Esophagus mucosa (tissue), 1 donor: ENCODE data around the gene GNAI1. TPM values are rescaled to one million over a fixed set of nuclear protein-coding genes. Genes with fewer than 3 reads are reported as not detected.
A peak's percentile ranks its signal among the peaks of the same experiment; 100 is the strongest.
"Not testable (repeated sequence)": the region's sequence is repeated elsewhere in the genome, so short reads cannot be mapped to it uniquely, and the experiment has no call there.

Experiments used
- ATAC-seq: fragments of 200-7000 bp; cut with Tn5 transposase; one replicate; pipeline ENCODE4 v1.9.1; 2020
- total RNA-seq: library from RNA; stranded (reverse); gene quantifications from one replicate; pipeline ENCODE4 v1.2.4, GENCODE V29; 2023
- donor health status: DM: yes; HTN: yes; CAD: no.

GNAI1 gene
- total RNA-seq, 1 donor from 2014 or later = 31.5 TPM

GRCh38 chr7:80133361-80134114 is 1.1 kb upstream of the GNAI1 start:
- ATAC-seq = peak; percentile 62

- ATAC-seq = no peak
Observed at GRCh38 chr7:80134115-80134535, 506 bp upstream of the GNAI1 start.

- peak; percentile 10 for ATAC-seq
Observed at GRCh38 chr7:80135309-80136104, 876 bp downstream of the GNAI1 start.

DNA sequence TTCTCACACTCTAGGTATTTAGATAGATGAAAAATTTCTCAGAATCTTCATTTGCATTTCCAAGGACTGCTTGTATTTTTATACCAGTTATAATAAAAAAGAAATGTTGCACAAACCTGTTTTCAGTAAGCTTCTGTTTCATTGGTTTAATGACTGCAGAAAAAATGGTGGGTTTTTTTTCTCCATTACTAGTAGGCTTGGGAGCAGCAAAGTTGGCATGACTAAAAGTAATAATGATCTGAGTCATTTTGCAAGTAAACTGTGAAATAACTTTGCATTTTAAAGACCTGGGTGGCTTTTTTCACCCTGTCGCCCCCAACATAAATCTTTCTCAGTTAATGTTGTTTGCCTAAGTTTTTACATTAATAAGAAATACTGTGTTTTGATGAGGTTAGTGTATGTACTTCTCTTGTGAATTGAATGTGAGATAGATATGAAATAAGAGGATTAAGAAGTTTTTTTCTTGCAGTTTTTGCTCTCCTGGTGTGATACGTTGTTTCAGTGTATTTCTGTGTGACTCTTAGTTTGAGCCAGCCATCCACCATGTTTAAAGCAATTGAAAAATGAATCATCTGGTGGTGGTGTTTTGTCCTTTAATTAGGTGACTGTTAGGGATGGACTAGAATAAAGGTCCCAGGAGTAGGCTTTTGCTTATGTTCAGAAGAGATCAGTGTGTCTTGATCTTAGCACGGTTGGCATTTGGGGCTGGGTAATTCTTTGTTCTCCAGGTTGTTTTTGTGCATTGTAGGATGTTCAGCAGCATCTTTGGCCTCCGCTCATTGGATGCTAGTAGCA is 1.8 kb downstream of the GNAI1 start:
- ATAC-seq = no peak

GRCh38 chr7:80137410-80137809 is 2.8 kb downstream of the GNAI1 start:
- ATAC-seq = no peak

DNA sequence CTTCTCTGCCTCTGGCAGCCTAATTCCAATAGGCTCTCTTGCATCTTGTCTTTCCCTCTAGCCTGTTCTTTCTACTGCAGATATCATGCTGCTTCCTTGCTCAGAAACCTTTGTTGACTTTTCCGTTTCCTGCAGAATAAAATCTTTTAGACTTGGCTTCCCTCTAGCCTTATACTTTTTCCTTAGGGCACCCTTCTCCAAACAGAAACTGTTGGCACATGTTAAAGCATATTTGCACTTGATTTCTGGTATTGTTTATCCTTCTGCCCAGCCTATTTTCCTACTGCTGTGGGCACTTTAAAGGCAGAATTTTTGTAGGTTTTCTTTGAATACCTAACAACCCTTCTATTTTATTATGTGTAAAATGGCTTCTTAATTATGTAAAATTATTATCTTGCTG is 4.6 kb downstream of the GNAI1 start:
- ATAC-seq = no peak

GRCh38 chr7:80140388-80140787 is 5.8 kb downstream of the GNAI1 start:
- peak; percentile 92 for ATAC-seq

- ATAC-seq = peak; percentile 30
Observed at GRCh38 chr7:80141376-80141775, 6.7 kb downstream of the GNAI1 start.

DNA sequence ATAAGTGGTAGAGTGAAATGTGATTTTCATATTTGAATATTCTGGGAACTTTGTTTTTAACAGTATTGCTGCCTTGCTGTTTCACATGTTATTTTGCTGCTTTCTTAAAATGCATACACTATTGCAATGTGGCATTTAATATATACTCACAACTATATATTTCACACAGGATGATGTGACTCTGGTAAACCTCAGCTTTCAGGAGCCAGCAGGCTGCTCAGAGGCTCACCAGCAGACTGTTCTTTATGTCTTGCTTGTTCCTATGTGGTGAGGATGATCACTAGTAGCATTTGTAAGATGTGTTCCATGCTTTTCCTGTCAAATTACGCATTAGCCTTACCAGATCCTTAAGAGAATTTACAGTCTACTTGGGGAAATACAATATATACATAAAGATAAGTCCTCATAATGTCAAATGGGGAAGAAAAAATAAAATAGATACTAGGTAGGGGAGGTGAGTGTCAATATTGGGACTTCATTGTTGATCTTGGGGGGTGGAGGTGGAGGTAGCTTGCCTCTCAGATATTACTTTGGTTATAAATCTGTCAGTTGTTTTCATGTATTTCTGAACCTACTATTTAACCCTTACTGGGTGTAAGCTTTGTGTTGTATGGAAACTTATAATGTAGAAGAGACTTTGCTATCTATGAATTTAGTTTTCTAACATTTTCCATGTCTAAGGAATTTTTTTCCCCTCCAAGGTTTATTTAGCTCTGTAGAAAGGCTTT is 8.4 kb downstream of the GNAI1 start:
- no peak for ATAC-seq

- ATAC-seq = no peak
Observed at GRCh38 chr7:80145780-80146422, 11.3 kb downstream of the GNAI1 start.

DNA sequence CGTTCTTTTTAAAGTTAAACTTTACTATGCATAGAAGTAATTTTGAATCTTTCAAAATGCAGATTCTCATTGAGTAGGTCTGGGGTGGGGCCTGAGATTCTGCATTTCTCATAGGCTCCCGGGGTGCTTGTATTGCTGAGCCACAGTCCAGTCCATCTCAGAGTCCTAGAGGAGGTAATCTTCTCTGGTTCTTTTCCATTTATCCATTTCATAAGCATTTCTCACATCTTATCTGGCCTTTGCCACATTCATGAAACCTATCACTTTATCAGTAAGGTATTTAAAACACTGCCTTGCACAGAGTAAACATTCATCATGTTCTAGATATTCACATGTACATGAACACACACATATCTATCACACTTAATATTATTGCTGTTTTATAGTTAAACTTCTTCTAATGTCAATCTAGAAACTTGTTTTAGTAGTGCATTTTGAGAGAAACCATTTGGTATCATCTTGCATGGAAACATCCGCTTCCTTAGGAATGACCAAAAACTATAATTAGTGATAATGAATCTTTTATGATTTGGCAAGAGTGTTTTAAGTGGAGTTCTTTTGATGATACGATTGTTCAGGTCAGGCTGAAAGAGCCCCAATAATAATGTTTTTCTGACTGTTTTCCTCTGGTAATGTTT is 12.0 kb downstream of the GNAI1 start:
- ATAC-seq = no peak

DNA sequence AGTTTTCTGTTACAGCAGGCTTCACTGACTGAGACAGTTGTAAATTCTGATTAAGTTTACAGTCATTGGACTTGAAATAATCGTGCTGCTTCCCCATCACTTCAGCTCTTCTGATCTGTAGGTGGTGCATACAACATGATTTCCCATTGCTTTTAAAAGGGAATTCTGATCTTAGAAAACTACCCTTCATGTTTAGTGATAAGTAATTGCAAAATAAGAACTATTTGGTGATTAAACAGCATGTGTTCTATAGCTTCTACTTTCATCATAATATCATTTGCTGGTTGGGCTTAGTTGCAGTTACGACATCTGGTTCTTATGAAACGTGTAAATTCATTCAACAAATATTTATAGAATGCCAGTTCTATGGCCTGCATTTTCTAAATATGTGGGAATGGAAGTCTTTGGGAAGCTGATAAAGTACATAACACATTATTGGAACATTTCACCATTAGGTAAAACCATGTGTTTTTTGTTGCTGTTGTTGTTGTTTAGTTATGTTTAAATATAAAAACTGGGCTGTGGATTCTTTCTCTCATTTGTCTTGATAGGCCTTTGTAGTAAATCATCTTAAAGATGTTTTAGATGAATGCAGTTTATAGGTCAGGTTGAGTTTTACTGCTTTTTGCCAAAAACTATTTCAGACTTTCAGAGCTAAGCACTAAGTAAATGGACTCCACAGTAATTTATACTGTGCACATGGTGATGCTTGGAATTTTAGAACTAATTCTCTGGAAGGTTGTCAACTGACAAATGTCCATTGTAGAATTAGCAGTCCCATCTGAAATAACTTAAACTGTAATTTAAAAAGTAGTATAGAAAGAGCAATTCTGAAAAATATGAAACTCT is 13.1 kb downstream of the GNAI1 start:
- ATAC-seq = no peak

DNA sequence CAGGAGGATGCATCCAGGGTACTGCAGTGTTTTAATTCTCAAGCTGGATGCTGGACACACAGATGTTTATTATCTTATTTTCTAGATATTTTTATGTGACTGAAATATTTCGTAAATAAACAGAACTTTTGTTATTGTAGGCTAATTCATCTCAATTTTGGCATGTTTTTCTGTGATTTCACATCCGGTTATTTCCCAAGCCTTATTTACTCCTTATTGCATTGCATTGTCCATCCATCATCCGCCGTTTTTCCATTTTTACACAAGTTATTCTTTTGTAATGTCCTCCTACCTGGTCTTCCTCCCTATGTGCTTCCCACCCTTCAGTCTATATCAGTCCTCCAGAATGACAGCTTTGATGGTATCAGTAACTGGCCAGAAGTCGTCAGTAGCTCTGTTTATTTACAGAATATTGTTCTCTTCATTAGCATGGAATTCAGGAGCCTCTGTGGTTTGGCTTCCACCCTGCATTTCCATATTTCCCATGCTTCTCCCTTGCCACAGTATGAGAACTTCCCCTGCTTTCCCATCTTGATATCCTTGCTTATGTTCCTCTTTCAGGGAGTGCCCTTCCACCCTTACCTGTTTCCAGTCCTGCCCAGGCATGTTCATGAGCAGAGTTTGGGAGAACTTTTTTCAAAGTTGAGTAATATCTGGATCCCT is 16.1 kb downstream of the GNAI1 start:
- peak; percentile 88 for ATAC-seq

GRCh38 chr7:80151274-80151665 is 16.6 kb downstream of the GNAI1 start:
- ATAC-seq = peak; percentile 22

DNA sequence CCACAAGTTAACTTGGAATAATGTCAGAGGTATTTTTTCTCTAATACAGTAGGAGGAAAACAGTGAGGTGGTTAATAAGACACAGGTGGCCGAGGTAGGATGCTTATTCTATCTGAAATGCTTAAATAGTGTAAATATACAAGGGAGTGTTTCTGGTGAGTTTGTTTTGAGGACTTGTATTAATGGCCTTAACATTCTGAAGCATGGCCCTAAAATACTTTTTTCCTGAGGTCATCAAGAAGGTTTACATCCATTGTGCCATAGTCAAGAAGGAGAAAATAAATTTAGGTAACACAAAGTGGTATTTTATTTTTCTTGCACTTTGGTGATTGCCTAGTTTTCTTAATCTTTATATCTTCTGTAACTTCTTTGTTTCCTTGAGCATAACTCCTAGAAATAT is 18.8 kb downstream of the GNAI1 start:
- no peak for ATAC-seq

DNA sequence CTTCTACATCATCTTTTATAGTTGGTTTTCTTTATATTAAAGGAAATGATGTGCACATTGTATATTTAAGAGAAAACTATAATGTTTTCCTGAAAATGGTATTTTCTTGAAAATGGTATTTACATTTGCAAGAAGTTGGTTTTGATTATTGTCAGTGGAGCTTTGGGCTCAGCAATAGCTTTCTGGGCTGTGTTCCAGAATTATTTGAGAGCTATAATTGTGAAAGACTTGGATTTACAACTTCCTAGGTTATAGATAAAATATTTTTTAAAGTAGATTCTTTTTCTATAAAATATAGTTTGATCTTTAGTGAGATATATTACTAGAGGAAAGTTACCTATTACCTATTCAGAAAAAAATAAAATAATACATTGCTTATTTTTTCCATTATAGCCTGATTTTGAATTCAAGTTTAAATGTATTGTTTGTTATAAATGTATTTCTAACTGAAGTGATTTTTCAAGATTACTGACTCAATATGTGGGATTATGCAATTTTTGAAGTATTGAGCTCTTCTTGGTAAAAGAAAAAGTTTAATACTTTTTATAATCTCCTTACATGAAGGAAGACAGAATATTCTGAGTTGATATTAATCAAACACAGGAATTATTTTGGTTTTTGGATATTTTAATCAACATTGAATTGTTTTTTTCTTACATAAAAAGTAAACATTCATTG is 20.2 kb downstream of the GNAI1 start:
- no peak for ATAC-seq

DNA sequence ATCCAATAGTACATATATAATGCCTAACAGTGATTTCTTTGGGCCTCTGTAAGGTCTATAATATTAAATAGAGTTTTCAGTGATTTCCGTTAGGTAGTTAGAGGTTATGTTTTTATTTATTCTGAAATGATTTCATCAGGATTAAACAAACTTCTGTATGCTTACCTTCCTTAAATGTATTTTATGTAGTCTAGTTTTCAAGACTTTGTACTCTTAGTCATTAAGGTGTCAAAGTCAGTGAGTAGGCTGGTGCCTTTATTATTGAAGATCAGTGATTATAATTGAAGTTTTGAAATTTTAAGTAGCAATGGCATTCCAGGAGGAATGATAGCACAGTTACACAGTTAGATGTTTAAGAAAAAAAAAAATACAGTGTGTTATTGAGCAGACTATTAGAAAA is 20.7 kb downstream of the GNAI1 start:
- ATAC-seq = no peak

DNA sequence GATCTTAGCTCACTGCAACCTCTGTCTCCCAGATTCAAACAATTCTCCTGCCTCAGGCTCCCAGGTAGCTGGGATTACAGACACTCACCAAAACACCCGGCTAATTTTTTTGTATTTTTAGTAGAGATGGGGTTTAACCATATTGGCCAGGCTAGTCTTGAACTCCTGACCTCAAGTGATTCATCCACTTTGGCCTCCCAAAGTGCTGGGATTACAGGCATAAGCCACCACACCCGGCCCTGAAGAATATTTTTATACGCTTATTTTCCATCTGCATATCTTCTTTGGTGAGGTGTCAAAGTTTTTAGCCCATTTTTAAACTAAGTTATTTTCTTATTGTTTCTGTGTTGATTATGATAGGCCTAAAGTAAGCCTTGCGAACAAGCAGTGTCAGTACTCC is 23.1 kb downstream of the GNAI1 start:
- not testable (repeated sequence) for ATAC-seq

DNA sequence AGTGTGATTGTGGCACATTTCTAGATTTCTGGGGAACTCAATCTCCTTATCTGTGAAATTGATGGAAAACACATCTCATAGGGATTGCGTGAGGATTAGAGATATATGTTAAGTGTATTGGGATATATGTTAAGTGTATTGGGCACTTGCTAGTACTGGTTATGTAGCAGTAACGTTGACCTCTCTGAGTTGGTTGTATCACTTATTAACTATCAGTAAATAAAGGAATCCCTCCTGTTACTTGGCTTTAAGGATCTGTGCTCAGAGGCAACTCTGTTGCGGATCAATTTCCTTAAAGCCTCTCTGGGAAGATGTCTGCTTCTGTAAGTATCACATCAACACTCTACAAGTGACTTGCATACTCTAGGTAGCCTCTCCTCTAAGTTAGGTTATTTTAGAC is 25.2 kb downstream of the GNAI1 start:
- no peak for ATAC-seq
